Astrocyte of the spinal cord (primary cell): ENCODE measurements around the gene PUS7L.

Source experiments
- DNase-seq: peaks from one replicate; pipeline ENCODE4 v3.0.0; 2011; ENCODE audit warnings: low read depth, low spot score
- H3K4me3 ChIP-seq: 2 replicates; pipeline ENCODE4 v1.5.1; 2011; ENCODE audit warnings: low read depth, mild to moderate bottlenecking, low read length, moderate library complexity
- CTCF ChIP-seq: IDR thresholded peaks from 2 replicates; pipeline ENCODE4 v1.5.1; 2012; ENCODE audit warnings: low read depth, mild to moderate bottlenecking, low read length, inconsistent platforms
- in situ Hi-C: cut with HindIII; loops from 2 replicates; pipeline ENCODE4 v1.10.0; 2017; ENCODE audit warnings: low sequenced_read_pairs

Gene PUS7L

GRCh38 chr12:43675048-43675904 is 83.3 kb downstream of the PUS7L start:
- H3K4me3 ChIP-seq: no peak overlapping the region
- in situ Hi-C loops: no loop called here

GRCh38 chr12:43669373-43669772 is 89.2 kb downstream of the PUS7L start:
- in situ Hi-C loops: no loop called here
- H3K4me3 ChIP-seq: no peak overlapping the region
- DNase-seq: no peak
- no peak for TF ChIP-seq CTCF

More at GRCh38 chr12:43675048-43675904, 83.3 kb downstream of the PUS7L start:
- DNase-seq: no peak
- TF ChIP-seq CTCF: no peak
